Measurements from ENCODE around the gene GRK1. TPM values are rescaled to one million over a fixed set of nuclear protein-coding genes. Genes with fewer than 3 reads are reported as not detected.

The GRK1 gene
- polyA plus RNA-seq, 1 experiment, result not detected

GRCh38 chr13:113748101-113748861, 81.3 kb downstream of the GRK1 start:
- ChIA-PET CTCF (no interaction called here), POLR2A (no interaction called here)
- H3K27ac ChIP-seq (ENCODE audit: low read depth, low read length), result no peak overlapping the region
- no peak for DNase-seq (ENCODE audit: low read depth, low spot score)
- H3K9me3 ChIP-seq (ENCODE audit: control insufficient read depth, insufficient read depth, low read length), result peaks cover 20% of the 10 kb centered on the region
- no peak overlapping the region for H3K4me3 ChIP-seq (ENCODE audit: low read depth, low read length)
- peaks cover 3% of the 10 kb centered on the region for H3K27me3 ChIP-seq (ENCODE audit: control insufficient read depth, insufficient read depth, low read length)
- TF ChIP-seq, protein P1, sequence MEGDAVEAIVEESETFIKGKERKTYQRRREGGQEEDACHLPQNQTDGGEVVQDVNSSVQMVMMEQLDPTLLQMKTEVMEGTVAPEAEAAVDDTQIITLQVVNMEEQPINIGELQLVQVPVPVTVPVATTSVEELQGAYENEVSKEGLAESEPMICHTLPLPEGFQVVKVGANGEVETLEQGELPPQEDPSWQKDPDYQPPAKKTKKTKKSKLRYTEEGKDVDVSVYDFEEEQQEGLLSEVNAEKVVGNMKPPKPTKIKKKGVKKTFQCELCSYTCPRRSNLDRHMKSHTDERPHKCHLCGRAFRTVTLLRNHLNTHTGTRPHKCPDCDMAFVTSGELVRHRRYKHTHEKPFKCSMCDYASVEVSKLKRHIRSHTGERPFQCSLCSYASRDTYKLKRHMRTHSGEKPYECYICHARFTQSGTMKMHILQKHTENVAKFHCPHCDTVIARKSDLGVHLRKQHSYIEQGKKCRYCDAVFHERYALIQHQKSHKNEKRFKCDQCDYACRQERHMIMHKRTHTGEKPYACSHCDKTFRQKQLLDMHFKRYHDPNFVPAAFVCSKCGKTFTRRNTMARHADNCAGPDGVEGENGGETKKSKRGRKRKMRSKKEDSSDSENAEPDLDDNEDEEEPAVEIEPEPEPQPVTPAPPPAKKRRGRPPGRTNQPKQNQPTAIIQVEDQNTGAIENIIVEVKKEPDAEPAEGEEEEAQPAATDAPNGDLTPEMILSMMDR (IDR thresholded peaks at IDR 0.05; ENCODE audit: low read depth, low read length), result no peak

GRCh38 chr13:113748862-113749451, 81.9 kb downstream of the GRK1 start:
- Histone ChIP-seq H3K27ac (ENCODE audit: low read depth, low read length) (no peak overlapping the region), H3K9me3 (ENCODE audit: control insufficient read depth, insufficient read depth, low read length) (peaks cover 20% of the 10 kb centered on the region), H3K27me3 (ENCODE audit: control insufficient read depth, insufficient read depth, low read length) (peaks cover 3% of the 10 kb centered on the region), H3K4me3 (ENCODE audit: low read depth, low read length) (no peak overlapping the region)
- DNase-seq (ENCODE audit: low read depth, low spot score), result no peak
- TF ChIP-seq, protein P1 (IDR thresholded peaks at IDR 0.05; ENCODE audit: low read depth, low read length), result no peak
- POLR2A ChIA-PET, result no interaction called here
- CTCF ChIA-PET, result no interaction called here

GRCh38 chr13:113749507-113749906, 82.5 kb downstream of the GRK1 start:
- H3K9me3 ChIP-seq (ENCODE audit: control insufficient read depth, insufficient read depth, low read length), result peaks cover 20% of the 10 kb centered on the region
- peaks cover 7% of the 10 kb centered on the region for H3K27me3 ChIP-seq (ENCODE audit: control insufficient read depth, insufficient read depth, low read length)
- no peak overlapping the region for H3K4me3 ChIP-seq (ENCODE audit: low read depth, low read length)
- no peak for DNase-seq (ENCODE audit: low read depth, low spot score)
- POLR2A ChIA-PET, result no interaction called here
- TF ChIP-seq, protein P1 (IDR thresholded peaks at IDR 0.05; ENCODE audit: low read depth, low read length), result no peak
- no peak overlapping the region for H3K27ac ChIP-seq (ENCODE audit: low read depth, low read length)
- CTCF ChIA-PET, result no interaction called here

DNA sequence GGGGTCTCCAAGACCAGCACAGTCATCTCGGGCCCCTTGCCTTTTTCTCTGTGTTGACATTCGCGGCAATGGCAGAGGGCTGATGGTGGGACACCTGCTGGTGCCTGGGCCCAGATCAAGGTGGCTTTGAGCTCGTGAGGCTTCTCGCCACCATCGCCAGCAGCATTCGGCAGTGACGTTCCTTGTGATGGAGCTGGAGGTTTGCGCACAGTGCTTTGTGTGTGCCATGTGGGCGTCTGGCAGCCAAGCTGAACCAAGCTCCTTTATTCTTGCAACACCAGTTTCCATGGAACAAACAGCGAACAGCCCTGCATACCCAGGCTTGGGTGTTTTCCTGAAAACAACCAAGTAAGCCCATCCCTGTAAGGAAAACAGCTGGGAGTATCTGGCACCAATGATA, 82.9 kb downstream of the GRK1 start:
- CTCF ChIA-PET, result no interaction called here
- TF ChIP-seq, protein P1 (IDR thresholded peaks at IDR 0.05; ENCODE audit: low read depth, low read length), result no peak
- no peak overlapping the region for H3K27ac ChIP-seq (ENCODE audit: low read depth, low read length)
- POLR2A ChIA-PET, result no interaction called here
- no peak overlapping the region for H3K4me3 ChIP-seq (ENCODE audit: low read depth, low read length)
- DNase-seq (ENCODE audit: low read depth, low spot score), result no peak
- H3K27me3 ChIP-seq (ENCODE audit: control insufficient read depth, insufficient read depth, low read length), result peaks cover 10% of the 10 kb centered on the region
- H3K9me3 ChIP-seq (ENCODE audit: control insufficient read depth, insufficient read depth, low read length), result peaks cover 20% of the 10 kb centered on the region

Measured in AG04450 (cell line).